ENCODE results near the gene ZNF318.

- TF ChIP-seq, protein P1, sequence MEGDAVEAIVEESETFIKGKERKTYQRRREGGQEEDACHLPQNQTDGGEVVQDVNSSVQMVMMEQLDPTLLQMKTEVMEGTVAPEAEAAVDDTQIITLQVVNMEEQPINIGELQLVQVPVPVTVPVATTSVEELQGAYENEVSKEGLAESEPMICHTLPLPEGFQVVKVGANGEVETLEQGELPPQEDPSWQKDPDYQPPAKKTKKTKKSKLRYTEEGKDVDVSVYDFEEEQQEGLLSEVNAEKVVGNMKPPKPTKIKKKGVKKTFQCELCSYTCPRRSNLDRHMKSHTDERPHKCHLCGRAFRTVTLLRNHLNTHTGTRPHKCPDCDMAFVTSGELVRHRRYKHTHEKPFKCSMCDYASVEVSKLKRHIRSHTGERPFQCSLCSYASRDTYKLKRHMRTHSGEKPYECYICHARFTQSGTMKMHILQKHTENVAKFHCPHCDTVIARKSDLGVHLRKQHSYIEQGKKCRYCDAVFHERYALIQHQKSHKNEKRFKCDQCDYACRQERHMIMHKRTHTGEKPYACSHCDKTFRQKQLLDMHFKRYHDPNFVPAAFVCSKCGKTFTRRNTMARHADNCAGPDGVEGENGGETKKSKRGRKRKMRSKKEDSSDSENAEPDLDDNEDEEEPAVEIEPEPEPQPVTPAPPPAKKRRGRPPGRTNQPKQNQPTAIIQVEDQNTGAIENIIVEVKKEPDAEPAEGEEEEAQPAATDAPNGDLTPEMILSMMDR (IDR thresholded peaks at IDR 0.05 in 8 of 11, conservative IDR thresholded peaks at IDR 0.05 in 3 of 11): no peak
- TF ChIP-seq POLR2AphosphoS5 (IDR thresholded peaks at IDR 0.05) (no peak), POLR2A (IDR thresholded peaks at IDR 0.05) (no peak)
Measured at GRCh38 chr6:43292763-43293318, 76.6 kb downstream of the ZNF318 start.

Measured in spleen (tissue), 7 donors.